Neural progenitor cell (in vitro differentiated cells): ENCODE results near the gene TGDS. TPM values are rescaled to one million over a fixed set of nuclear protein-coding genes. Genes with fewer than 3 reads are reported as not detected.

ENCODE experiments used
- DNase-seq: peaks from one replicate; pipeline ENCODE4 v3.0.0-alpha.2; 2016; ENCODE audit warnings: low spot score
- H2AFZ ChIP-seq: fragments of 200-600 bp; sonication (generic); replicated peaks from 2 replicates; pipeline ENCODE4 v1.6.1; 2016; ENCODE audit warnings: antibody characterized with exemption
- H3F3A ChIP-seq: fragments of 200-600 bp; sonication (generic); 2 replicates; pipeline ENCODE4 v1.6.1; 2016; ENCODE audit warnings: antibody characterized with exemption, low read depth
- H3K27ac ChIP-seq: fragments of 200-600 bp; sonication (generic); 2 replicates; pipeline ENCODE4 v1.5.1; 2016; ENCODE audit warnings: mild to moderate bottlenecking
- H3K27me3 ChIP-seq: fragments of 200-600 bp; sonication (generic); 2 replicates; pipeline ENCODE4 v1.6.1; 2016; ENCODE audit warnings: mild to moderate bottlenecking, moderate library complexity
- H3K36me3 ChIP-seq: fragments of 200-600 bp; sonication (generic); 2 replicates; pipeline ENCODE4 v1.5.1; 2016
- H3K4me1 ChIP-seq: fragments of 200-600 bp; sonication (generic); 2 replicates; pipeline ENCODE4 v1.6.1; 2016; ENCODE audit warnings: mixed run types
- H3K4me2 ChIP-seq: fragments of 200-600 bp; sonication (generic); 2 replicates; pipeline ENCODE4 v1.6.1; 2016
- H3K4me3 ChIP-seq: fragments of 200-600 bp; sonication (generic); 2 replicates; pipeline ENCODE4 v1.5.1; 2016
- H3K79me2 ChIP-seq: fragments of 200-600 bp; sonication (generic); 2 replicates; pipeline ENCODE4 v1.6.1; 2016; ENCODE audit warnings: low read depth
- H3K9ac ChIP-seq: fragments of 200-600 bp; sonication (generic); 2 replicates; pipeline ENCODE4 v1.6.1; 2016
- H3K9me3 ChIP-seq: fragments of 200-600 bp; sonication (generic); 2 replicates; pipeline ENCODE4 v1.5.1; 2016; ENCODE audit warnings: low read depth
- H4K20me1 ChIP-seq: fragments of 200-600 bp; sonication (generic); 2 replicates; pipeline ENCODE4 v1.6.1; 2016; ENCODE audit warnings: low read depth
- H3K27ac Mint-ChIP-seq: 3 replicates; pipeline ENCODE4 v1.8.0; 2021; ENCODE audit warnings: mixed read lengths
- H3K27me3 Mint-ChIP-seq: 2 replicates; pipeline ENCODE4 v1.8.0; 2022; ENCODE audit warnings: low read depth, mild to moderate bottlenecking, inconsistent platforms, moderate library complexity, mixed read lengths; ENCODE audit not compliant: insufficient read depth
- H3K36me3 Mint-ChIP-seq: 3 replicates; pipeline ENCODE4 v1.8.0; 2021; ENCODE audit warnings: mixed read lengths
- H3K4me1 Mint-ChIP-seq: 3 replicates; pipeline ENCODE4 v1.8.0; 2021; ENCODE audit warnings: mixed read lengths
- H3K4me3 Mint-ChIP-seq: 3 replicates; pipeline ENCODE4 v1.8.0; 2021; ENCODE audit warnings: mild to moderate bottlenecking, moderate library complexity, mixed read lengths
- H3K9me3 Mint-ChIP-seq: 3 replicates; pipeline ENCODE4 v1.8.0; 2020; ENCODE audit warnings: mixed read lengths
- EZH2 ChIP-seq: fragments of 200-600 bp; sonication (generic); IDR thresholded peaks from 2 replicates; pipeline ENCODE4 v1.6.1; 2017; ENCODE audit warnings: antibody characterized with exemption, mild to moderate bottlenecking, moderate library complexity
- EZH2phosphoT487 ChIP-seq: fragments of 200-600 bp; sonication (generic); IDR thresholded peaks from 2 replicates; pipeline ENCODE4 v1.6.1; 2017; ENCODE audit warnings: antibody characterized with exemption
- total RNA-seq: library from RNA; depleted of rRNA; stranded (reverse); fragments of >200 nt; gene quantifications from 2 replicates; pipeline ENCODE4 v1.2.3, GENCODE V29; 2015; ENCODE audit warnings: low replicate concordance
- TF ChIP-seq, protein P1 (sequence below): fragments of 200-600 bp; sonication (generic); IDR thresholded peaks from 2 replicates; pipeline ENCODE4 v1.5.1; 2017; ENCODE audit warnings: antibody characterized with exemption, mild to moderate bottlenecking

The TGDS gene
- total RNA-seq, 1 donor from 2014 or later = 41.2 TPM

DNA sequence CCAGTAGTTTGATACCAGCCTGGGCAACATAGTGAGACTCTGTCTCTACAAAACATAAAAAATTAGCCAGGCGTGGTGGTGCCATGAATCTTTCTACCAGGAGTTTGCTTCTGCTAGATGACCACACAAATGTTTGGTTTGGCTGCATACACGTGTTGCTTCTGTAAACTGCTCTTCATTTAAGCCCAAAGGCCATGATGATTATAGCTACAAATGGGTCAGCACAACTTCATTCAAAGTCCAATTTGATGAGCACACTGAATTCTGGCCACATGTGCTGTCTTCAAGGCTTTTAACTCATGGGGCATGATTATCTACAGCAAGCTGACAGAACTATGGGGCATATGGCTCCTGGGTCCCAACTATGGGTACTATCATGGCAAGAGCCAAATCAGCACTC lies 70.2 kb downstream of the TGDS start:
- no peaks in the 10 kb centered on the region for H3K9me3 ChIP-seq
- H3K4me1 ChIP-seq = no peaks in the 10 kb centered on the region
- H3K27ac ChIP-seq = no peak overlapping the region
- H3K9me3 Mint-ChIP-seq = peaks cover 13% of the 10 kb centered on the region
- DNase-seq = no peak
- TF ChIP-seq, protein P1, sequence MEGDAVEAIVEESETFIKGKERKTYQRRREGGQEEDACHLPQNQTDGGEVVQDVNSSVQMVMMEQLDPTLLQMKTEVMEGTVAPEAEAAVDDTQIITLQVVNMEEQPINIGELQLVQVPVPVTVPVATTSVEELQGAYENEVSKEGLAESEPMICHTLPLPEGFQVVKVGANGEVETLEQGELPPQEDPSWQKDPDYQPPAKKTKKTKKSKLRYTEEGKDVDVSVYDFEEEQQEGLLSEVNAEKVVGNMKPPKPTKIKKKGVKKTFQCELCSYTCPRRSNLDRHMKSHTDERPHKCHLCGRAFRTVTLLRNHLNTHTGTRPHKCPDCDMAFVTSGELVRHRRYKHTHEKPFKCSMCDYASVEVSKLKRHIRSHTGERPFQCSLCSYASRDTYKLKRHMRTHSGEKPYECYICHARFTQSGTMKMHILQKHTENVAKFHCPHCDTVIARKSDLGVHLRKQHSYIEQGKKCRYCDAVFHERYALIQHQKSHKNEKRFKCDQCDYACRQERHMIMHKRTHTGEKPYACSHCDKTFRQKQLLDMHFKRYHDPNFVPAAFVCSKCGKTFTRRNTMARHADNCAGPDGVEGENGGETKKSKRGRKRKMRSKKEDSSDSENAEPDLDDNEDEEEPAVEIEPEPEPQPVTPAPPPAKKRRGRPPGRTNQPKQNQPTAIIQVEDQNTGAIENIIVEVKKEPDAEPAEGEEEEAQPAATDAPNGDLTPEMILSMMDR = no peak
- TF ChIP-seq EZH2 (no peak), EZH2phosphoT487 (no peak)
- H3K4me3 ChIP-seq = no peak overlapping the region
- H3K79me2 ChIP-seq = no peaks in the 10 kb centered on the region
- H3K27me3 ChIP-seq = no peaks in the 10 kb centered on the region
- no peak overlapping the region for H3K27ac Mint-ChIP-seq
- no peak overlapping the region for H3K9ac ChIP-seq
- no peak overlapping the region for H3K4me3 Mint-ChIP-seq
- H3K4me2 ChIP-seq = no peak overlapping the region
- no peaks in the 10 kb centered on the region for H3K36me3 Mint-ChIP-seq
- H4K20me1 ChIP-seq = no peaks in the 10 kb centered on the region
- no peaks in the 10 kb centered on the region for H3K36me3 ChIP-seq
- no peaks in the 10 kb centered on the region for H3K4me1 Mint-ChIP-seq
- no peaks in the 10 kb centered on the region for H3F3A ChIP-seq
- no peaks in the 10 kb centered on the region for H3K27me3 Mint-ChIP-seq
- no peak overlapping the region for H2AFZ ChIP-seq

DNA sequence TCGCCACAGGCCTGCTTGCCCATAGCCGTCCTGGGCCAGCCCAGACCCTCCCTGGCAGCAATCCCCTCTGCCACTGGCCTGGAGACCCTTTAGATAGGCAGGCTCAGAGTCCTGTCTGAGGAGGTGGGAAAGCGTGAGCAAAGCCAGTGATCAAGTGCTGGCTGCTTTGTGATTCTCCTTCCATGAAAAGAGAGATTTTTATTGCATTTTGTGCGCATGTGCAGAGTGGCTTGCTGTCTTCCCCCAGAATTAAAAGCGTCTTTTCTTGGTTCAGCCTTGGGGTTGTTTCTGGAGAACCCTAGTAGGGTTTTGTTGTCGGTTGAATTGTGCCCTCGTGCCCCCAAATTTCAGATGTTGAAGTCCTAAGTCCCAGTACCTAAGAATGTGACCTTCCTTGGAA lies 71.5 kb downstream of the TGDS start:
- H3K4me1 Mint-ChIP-seq = no peaks in the 10 kb centered on the region
- TF ChIP-seq EZH2 (no peak), EZH2phosphoT487 (no peak)
- TF ChIP-seq, protein P1 = no peak
- H3K9me3 Mint-ChIP-seq = peaks cover 7% of the 10 kb centered on the region
- H3K27ac Mint-ChIP-seq = no peak overlapping the region
- Histone ChIP-seq H3F3A (no peaks in the 10 kb centered on the region), H3K79me2 (no peaks in the 10 kb centered on the region), H3K36me3 (no peaks in the 10 kb centered on the region), H3K4me3 (no peak overlapping the region), H3K27ac (no peak overlapping the region), H3K4me2 (no peak overlapping the region), H3K27me3 (no peaks in the 10 kb centered on the region), H4K20me1 (no peaks in the 10 kb centered on the region), H3K9ac (no peak overlapping the region), H2AFZ (no peak overlapping the region), H3K4me1 (peaks cover 5% of the 10 kb centered on the region), H3K9me3 (no peaks in the 10 kb centered on the region)
- no peak overlapping the region for H3K4me3 Mint-ChIP-seq
- H3K27me3 Mint-ChIP-seq = no peaks in the 10 kb centered on the region
- H3K36me3 Mint-ChIP-seq = no peaks in the 10 kb centered on the region
- DNase-seq = no peak

Other genes starting within 250 kb of the TGDS start
- 0.09 TPM in 1 of 2 replicates, not detected in the other for gene DCT, start 116.5 kb downstream of the TGDS start, total RNA-seq
- gene GPR180, start 5.7 kb upstream of the TGDS start, total RNA-seq = 9.7 and 16.5 TPM in 2 replicates
- gene SOX21, start 116.4 kb upstream of the TGDS start, total RNA-seq = 94.7 and 132 TPM in 2 replicates